Natural killer cell (primary cell): ENCODE measurements around the gene PDLIM4. TPM values are rescaled to one million over a fixed set of nuclear protein-coding genes. Genes with fewer than 3 reads are reported as not detected.

Experiments used
- ATAC-seq, 3 donors: fragments of 150-1000 bp in 2 of 3; fragments of 200-7000 bp in 1 of 3; cut with Tn5 transposase; 1 replicate in 1 of 3; 2 replicates in 2 of 3; pipeline ENCODE4 v1.10.0; 2021; ENCODE audit warnings: mild to moderate bottlenecking in 2 of 3, moderate library complexity in 2 of 3
- DNase-seq, 2 donors: peaks; one replicate each; pipeline versions ENCODE4 v3.0.0 to v3.0.0-alpha.2; 2013 to 2021; ENCODE audit warnings: mixed read lengths in 1 of 2
- H3K27ac ChIP-seq: one replicate; pipeline ENCODE4 v1.5.1; 2013; ENCODE audit warnings: mild to moderate bottlenecking, low read length
- H3K27me3 ChIP-seq: one replicate; pipeline ENCODE4 v1.6.1; 2013; ENCODE audit warnings: low read length; ENCODE audit not compliant: control insufficient read depth, insufficient read depth
- H3K36me3 ChIP-seq: one replicate; pipeline ENCODE4 v1.6.1; 2013; ENCODE audit warnings: low read length; ENCODE audit not compliant: control insufficient read depth, insufficient read depth
- H3K4me1 ChIP-seq: one replicate; pipeline ENCODE4 v1.6.1; 2013; ENCODE audit warnings: low read length; ENCODE audit not compliant: control insufficient read depth, insufficient read depth
- H3K4me3 ChIP-seq: one replicate; pipeline ENCODE4 v1.5.1; 2013; ENCODE audit warnings: low read length
- H3K9me3 ChIP-seq: one replicate; pipeline ENCODE4 v1.6.1; 2013; ENCODE audit warnings: low read length; ENCODE audit not compliant: control insufficient read depth, insufficient read depth
- H3K27ac Mint-ChIP-seq, 2 donors: one replicate each; pipeline ENCODE4 v1.8.0; 2022; ENCODE audit warnings: mild to moderate bottlenecking in 2 of 2, mixed read lengths in 2 of 2, moderate library complexity in 1 of 2
- H3K27me3 Mint-ChIP-seq, 2 donors: one replicate each; pipeline ENCODE4 v1.8.0; 2022; ENCODE audit warnings: low read depth in 2 of 2, mixed read lengths in 2 of 2
- H3K36me3 Mint-ChIP-seq: one replicate; pipeline ENCODE4 v1.8.0; 2022; ENCODE audit warnings: mixed read lengths
- H3K4me1 Mint-ChIP-seq, 2 donors: one replicate each; pipeline ENCODE4 v1.8.0; 2022; ENCODE audit warnings: mixed read lengths in 2 of 2
- H3K4me3 Mint-ChIP-seq: one replicate; pipeline ENCODE4 v1.8.0; 2022; ENCODE audit warnings: mild to moderate bottlenecking, moderate library complexity, mixed read lengths
- H3K9me3 Mint-ChIP-seq, 2 donors: one replicate each; pipeline ENCODE4 v1.8.0; 2022; ENCODE audit warnings: mixed read lengths in 2 of 2
- CTCF ChIP-seq: fragments of 200-600 bp; IDR thresholded peaks from one replicate; pipeline ENCODE4 v1.8.0; 2022; ENCODE audit warnings: antibody characterized with exemption
- WGBS: methylation state at CpG from one replicate; pipeline ENCODE4 v1.1.7; 2013; ENCODE audit warnings: missing lambda C conversion rate; ENCODE audit not compliant: insufficient coverage; 5-methylcytosine and 5-hydroxymethylcytosine counted together
- intact Hi-C: fragments of 100-400 bp; cut with micrococcal nuclease; formaldehyde crosslinking; loops from one replicate; pipeline ENCODE4 v1.14.2; 2022
- total RNA-seq, 4 donors: library from RNA; stranded (reverse); fragments of 120-200 nt in 1 of 4; gene quantifications; one replicate each; pipeline versions ENCODE4 v1.2.3 to v1.2.4, GENCODE V29; 2013 to 2022

The PDLIM4 gene
- total RNA-seq, 3 donors from 2014 or later (not counting 1 experiment from before 2014, with no cell fraction given): not detected

- no peaks in the 10 kb centered on the region for H3K4me1 Mint-ChIP-seq
- H3K36me3 Mint-ChIP-seq: peaks cover 3% of the 10 kb centered on the region
- WGBS: 86% methylated on average over 11 of the region's 11 CpGs
- intact Hi-C loops: no loop called here
- H3K27ac Mint-ChIP-seq: no peak overlapping the region
- no peak overlapping the region for H3K4me3 ChIP-seq
- H3K27ac ChIP-seq: no peak overlapping the region
- H3K36me3 ChIP-seq: no peaks in the 10 kb centered on the region
- H3K4me1 ChIP-seq: no peaks in the 10 kb centered on the region
- ATAC-seq (no peak), DNase-seq (no peak)
- no peak for TF ChIP-seq CTCF
- peaks cover 0 to 2% of the 10 kb centered on the region in 2 donors for H3K9me3 Mint-ChIP-seq
- H3K4me3 Mint-ChIP-seq: no peak overlapping the region
- peaks cover under 1 to 4% of the 10 kb centered on the region in 2 donors for H3K27me3 Mint-ChIP-seq
- no peaks in the 10 kb centered on the region for H3K9me3 ChIP-seq
- no peaks in the 10 kb centered on the region for H3K27me3 ChIP-seq
Measured at GRCh38 chr5:132310141-132310834, 52.8 kb downstream of the PDLIM4 start.

- WGBS: 99% methylated on average over 4 of the region's 4 CpGs
- no peak overlapping the region for H3K27ac ChIP-seq
- Mint-ChIP-seq H3K36me3 (no peaks in the 10 kb centered on the region), H3K27me3 (no peaks in the 10 kb centered on the region), H3K4me1 (no peaks in the 10 kb centered on the region), H3K4me3 (no peak overlapping the region), H3K27ac (no peak overlapping the region), H3K9me3 (no peaks in the 10 kb centered on the region)
- no peak for TF ChIP-seq CTCF
- intact Hi-C loops: no loop called here
- no peaks in the 10 kb centered on the region for H3K27me3 ChIP-seq
- H3K4me3 ChIP-seq: no peak overlapping the region
- no peaks in the 10 kb centered on the region for H3K36me3 ChIP-seq
- ATAC-seq: no peak
- no peaks in the 10 kb centered on the region for H3K9me3 ChIP-seq
- H3K4me1 ChIP-seq: no peaks in the 10 kb centered on the region
- no peak for DNase-seq
Measured at GRCh38 chr5:132313366-132313765, 55.9 kb downstream of the PDLIM4 start.

GRCh38 chr5:132313961-132314432 lies 56.5 kb downstream of the PDLIM4 start:
- H3K4me1 Mint-ChIP-seq: no peaks in the 10 kb centered on the region
- Histone ChIP-seq H3K9me3 (no peaks in the 10 kb centered on the region), H3K4me1 (no peaks in the 10 kb centered on the region), H3K27ac (no peak overlapping the region), H3K27me3 (no peaks in the 10 kb centered on the region), H3K36me3 (no peaks in the 10 kb centered on the region), H3K4me3 (no peak overlapping the region)
- ATAC-seq (no peak), DNase-seq (no peak)
- WGBS: 68% methylated on average over 2 of the region's 2 CpGs
- no peak overlapping the region for H3K4me3 Mint-ChIP-seq
- H3K36me3 Mint-ChIP-seq: no peaks in the 10 kb centered on the region
- no peak for TF ChIP-seq CTCF
- H3K9me3 Mint-ChIP-seq: no peaks in the 10 kb centered on the region
- intact Hi-C loops: no loop called here
- no peaks in the 10 kb centered on the region for H3K27me3 Mint-ChIP-seq
- no peak overlapping the region for H3K27ac Mint-ChIP-seq
